Measurements from ENCODE around the gene SDK1.
"Not testable (repeated sequence)": the region's sequence is repeated elsewhere in the genome, so short reads cannot be mapped to it uniquely, and the experiment has no call there.

The SDK1 gene

DNA sequence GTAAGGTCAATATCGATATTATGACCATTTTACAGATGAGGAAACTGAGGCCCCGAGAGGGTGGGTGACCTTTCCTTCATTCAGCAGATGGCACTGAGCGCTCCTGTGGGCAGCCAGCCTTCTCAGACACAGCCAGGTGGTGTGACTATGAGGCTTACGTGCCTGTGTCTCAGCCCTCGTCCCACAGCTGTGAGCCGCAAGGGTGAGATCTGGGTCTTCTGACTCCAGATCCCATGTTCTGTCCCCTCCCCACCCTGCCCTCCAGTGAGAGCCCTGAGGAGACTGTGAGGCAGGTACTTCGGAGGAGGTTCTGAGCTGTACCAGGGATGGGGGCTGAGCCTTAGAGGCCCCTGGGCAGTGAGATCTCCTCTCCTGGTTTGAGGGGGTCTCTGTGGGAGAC, 767.2 kb downstream of the SDK1 start:
- no peak for DNase-seq

DNA sequence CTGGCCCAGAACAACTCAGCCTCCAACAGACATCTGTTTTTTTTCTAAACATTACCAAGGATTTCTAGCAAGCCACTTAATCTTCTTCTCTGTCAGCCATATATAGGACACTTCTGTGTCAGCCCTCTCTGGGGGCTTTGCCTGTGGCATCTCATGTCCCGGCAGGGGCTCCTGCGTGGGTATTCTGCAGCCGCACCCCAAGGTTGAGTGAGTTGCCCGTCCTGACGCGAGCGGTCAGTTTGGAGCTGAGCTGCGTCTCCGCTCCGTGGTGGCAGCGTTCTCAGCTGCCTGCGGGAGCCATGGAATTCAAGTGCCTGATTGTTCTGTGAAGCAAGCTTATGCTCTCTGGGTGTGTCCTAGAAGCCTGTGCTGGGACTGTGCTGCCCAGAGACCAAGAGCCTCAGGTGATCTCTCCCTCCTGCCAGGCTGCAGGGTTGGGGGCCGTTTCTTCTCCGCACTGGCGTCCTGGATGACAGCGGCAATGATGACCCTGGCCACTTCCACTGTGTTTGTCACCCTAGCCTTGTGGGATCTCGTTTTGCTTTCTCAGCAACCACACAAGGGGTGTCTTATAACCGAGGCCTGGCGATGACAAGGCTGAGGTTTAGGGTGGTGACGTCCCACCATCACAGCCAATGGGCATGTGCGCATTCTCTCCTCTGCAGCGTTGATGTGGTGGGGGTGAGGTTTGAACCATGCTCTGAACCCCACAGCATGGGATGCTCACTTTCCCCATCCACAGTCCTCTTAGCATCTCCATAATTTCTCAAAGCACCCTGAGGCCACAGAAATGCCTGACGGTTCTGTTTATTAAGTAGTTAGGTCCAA, 768.4 kb downstream of the SDK1 start:
- DNase-seq = no peak

DNA sequence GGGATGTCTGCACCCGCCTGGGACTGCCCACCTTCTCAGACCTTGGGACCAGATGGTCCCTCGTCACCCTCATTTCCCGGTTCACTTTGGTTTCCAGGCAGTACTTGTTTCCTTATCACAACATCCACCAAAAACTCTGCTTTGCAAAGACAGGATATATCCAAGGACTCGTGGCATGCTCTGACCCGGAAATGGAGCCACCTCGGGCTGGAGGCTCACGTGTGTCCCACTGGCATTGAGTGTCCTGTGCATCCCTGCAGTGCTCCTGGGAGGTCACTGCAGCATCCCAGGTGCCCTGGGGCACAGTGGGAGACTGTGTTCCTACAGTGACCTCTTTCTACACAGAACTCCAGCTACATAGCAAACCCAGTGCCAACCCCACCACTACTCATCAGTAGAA, 769.2 kb downstream of the SDK1 start:
- no peak for DNase-seq

GRCh38 chr7:4071370-4072058, 770.5 kb downstream of the SDK1 start:
- DNase-seq = no peak

DNA sequence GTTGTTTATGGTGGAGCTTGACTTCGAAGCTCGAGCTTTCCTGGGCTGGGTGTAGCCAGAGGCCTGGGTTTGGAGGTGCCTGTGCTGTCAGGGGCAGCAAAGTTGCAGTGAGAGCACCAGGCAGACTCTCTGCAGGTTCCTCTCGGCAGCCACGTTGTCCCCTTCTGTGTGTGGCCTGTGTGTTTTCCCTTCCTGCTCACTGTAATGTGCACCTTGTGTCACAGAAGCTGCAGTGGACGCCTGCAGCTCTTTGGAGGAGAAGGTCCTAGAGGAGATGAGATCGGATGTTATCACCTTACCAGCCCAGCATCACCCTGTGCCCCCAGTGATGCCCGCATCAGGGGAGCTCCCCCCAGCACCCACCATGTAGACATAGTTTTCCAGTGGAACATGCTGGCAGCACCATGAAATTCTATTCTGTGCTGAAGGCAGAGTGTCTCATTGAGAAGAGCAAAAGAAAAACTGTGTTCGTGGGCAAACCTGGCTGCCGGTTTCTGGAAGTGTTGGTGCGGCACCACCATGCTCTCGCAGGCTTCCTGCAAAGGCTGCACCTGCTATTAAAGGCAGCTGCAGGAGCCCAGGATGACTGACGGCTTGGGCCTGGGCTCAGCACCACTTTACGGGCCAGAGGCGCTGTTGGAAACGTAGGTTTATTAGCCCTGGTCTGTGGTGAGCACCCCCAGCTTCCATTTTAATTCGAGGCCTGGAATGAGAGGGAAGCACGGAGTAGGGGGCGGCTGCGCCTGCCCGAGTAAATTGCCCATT, 771.3 kb downstream of the SDK1 start:
- no peak for DNase-seq

GRCh38 chr7:4073052-4073451, 772.0 kb downstream of the SDK1 start:
- DNase-seq = no peak

- no peak for DNase-seq
Measured at GRCh38 chr7:4073750-4074149, 772.7 kb downstream of the SDK1 start.

DNA sequence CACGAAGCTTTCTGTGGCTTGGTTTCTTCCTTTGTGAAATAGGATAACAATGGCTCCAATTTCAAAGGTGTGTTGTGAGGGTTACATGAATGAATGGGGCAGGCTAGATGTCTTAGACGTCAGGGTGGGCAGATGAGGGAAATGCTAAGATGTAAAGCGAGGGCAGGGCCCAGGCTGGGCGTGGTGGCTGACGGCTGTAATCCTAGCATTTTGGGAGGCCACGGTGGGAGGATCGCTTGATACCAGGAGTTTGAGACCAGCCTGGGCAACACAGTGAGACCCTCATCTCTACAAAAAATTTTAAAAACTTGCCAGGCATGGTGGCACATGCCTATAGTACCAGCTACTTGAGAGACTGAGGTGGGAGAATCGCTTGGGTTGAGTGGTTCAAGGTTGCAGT, 773.4 kb downstream of the SDK1 start:
- DNase-seq = no peak

DNA sequence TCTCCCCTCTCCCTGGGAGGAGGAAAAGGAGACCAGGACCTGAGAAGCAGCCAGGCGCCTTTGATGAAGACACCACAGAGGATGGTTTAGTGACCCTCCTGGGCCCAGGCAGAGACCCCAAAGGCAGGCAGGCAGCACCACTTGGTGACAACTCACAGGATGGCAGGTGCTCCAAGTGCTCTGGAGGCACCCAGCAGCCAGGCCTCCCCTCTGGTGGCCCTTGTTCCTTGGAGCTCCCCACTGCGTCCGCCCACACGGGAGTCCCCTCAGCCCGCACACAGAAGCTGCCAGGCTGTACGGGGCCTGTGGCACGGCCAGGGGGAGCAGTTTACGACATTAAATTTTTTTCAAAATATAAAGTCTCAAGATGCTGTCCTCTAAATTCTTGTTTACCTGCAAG, 773.9 kb downstream of the SDK1 start:
- no peak for DNase-seq

- no peak for DNase-seq
Measured at GRCh38 chr7:4076701-4077294, 775.7 kb downstream of the SDK1 start.

DNA sequence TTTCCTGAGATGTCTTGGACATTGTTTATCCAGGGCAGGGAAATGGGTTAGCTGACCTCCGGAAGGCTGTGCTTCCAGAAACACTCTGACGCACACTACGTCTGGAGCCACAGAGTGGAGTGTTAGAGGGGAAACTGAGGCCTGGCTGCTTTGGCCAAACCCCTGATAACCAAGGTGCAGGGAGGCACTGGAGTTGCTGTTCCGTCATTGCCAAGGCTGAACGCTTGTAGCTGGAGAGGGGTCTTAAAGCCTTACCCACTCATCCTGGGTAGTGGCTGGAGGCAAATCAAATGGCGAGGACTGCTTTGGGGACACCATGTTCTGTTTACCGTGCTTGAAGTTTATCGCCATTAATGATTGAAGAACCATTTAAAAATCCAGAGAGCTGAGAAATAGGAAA, 776.9 kb downstream of the SDK1 start:
- no peak for DNase-seq

- no peak for DNase-seq
Measured at GRCh38 chr7:4078580-4078979, 777.5 kb downstream of the SDK1 start.

DNA sequence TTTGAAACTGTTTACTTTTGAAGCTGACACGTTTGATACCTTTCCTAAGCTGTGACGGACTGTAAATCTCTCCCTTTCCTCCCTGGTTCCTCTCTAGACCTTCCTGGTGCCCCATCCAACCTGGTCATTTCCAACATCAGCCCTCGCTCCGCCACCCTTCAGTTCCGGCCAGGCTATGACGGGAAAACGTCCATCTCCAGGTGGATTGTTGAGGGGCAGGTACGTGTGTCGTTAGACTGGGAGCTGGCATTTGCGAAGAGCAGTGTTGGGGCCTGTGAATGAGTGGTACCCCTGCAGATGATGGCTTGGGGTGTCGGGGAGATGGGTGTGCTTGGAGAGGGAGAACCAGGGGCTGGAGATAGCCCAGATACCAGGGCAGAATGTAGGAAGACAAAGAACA, 778.3 kb downstream of the SDK1 start:
- DNase-seq = no peak

DNA sequence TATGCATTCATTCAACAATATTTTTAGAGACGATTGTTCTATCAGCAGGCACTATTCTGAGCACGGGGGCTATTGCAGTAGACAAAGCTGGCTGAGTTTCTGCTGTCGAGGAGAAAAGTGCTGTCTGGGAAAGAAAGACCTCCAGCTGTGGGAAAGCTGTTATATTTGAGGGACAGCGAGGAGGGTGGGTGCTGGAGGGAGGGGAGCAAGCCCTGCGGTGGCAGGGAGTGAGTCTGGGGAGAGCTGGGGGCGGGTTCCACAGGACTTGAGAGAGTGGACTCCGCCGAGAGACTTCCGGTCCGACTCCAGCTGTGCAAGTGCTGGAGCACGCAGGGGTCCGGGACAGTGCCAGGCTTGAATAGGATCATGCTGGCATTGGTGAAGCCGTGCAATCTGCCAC, 778.9 kb downstream of the SDK1 start:
- DNase-seq = no peak

GRCh38 chr7:4080954-4081353, 779.9 kb downstream of the SDK1 start:
- no peak for DNase-seq

DNA sequence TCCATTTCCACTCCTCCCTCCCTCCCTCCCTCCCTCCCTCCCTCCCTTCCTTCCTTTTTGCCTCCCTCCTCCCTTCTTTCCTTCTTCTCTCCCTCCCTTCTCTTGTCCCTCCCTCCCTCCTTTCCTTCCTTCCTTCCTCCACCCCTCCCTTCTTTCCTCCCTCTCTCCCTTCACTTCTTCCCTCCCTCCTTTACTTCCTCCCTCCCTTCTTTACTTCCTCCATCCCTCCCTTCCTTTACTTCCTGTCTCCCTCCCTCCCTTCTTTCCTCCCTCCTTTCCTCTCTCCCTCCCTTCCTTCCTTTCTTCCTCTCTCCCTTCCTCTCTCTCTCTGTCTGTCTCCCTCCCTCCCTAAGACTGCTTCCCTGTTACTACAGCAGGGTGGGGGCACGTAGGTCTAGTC, 782.5 kb downstream of the SDK1 start:
- DNase-seq = no peak

DNA sequence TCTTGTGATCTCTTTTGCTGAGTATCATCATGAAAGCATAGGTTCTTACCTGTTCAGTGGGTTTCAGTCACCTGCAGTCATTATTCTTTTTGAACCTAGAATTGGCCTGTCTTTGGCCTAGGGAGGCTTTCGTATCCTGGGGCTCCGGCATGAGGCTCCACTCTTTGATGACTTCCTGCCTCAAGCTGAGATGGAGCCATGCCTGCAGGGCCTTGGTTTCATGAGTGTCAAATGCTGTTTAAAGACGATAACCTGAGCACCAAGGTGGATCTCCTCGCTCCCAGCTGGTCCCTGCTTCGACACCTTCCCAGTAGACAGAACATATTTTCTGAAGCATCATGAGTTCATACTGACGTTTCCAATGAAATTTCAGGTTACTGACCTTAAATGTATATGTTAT, 783.2 kb downstream of the SDK1 start:
- no peak for DNase-seq

- no peak for DNase-seq
Measured at GRCh38 chr7:4085937-4086691, 785.1 kb downstream of the SDK1 start.

DNA sequence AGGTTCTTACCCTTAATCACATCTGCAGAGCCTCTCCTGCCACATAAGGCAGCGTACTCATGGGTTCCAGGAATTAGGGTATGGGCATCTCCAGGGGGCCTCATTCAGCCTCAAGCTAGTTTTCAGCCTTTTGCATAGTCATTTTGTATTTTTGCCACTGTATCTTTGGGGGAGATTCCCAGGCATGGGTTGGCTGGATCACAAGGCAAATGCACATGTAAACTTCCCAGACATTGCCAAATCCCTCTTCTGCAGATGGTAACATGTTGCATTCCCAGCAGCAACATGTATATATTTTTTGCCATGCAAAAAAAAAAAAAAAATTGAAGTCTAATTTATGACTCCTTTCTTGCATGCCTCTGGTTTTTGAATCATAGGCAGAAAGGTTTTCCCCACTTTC, 785.7 kb downstream of the SDK1 start:
- DNase-seq = no peak

GRCh38 chr7:4091767-4092166, 790.7 kb downstream of the SDK1 start:
- no peak for DNase-seq

DNA sequence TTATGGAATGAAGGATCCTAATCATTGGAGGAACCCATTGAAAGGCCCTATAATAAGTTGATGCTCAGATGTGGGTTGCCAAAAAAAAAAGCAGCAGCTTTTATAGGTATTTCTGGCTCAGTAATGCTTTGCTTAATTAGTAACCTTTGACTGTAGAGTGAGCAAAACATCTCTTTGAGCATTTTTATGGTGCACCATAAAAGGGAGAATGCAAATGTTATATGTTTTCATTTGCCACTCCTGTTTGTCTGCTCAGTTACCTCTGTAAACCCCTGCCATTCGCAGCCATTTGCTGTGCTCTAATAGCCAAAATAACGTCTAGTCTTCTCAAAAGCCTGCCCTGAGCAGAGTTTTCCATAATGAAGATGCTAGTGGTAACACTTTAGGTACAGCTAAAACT, 792.0 kb downstream of the SDK1 start:
- no peak for DNase-seq

- no peak for DNase-seq
Measured at GRCh38 chr7:4093483-4093882, 792.4 kb downstream of the SDK1 start.

GRCh38 chr7:4094158-4094557, 793.1 kb downstream of the SDK1 start:
- not testable (repeated sequence) for DNase-seq
